GM12878 (cell line): ENCODE results near the gene RAB40B. TPM values are rescaled to one million over a fixed set of nuclear protein-coding genes. Genes with fewer than 3 reads are reported as not detected.

Source experiments
- ATAC-seq: fragments of 200-7000 bp; cut with Tn5 transposase; 3 replicates; pipeline ENCODE4 v1.9.1; 2020; ENCODE audit warnings: mild to moderate bottlenecking, moderate library complexity
- BruUV-seq: library from RNA; stranded (reverse); fragments of 400-500 nt; replicated peaks from 2 replicates; lab custom pipeline; 2021; lab: Mats Ljungman, UMichigan
- CTCF ChIA-PET: fragments of 300-600 bp; sonication (Branson Sonifier 250); formaldehyde crosslinking; extraction: SDS; loops from one replicate; lab custom pipeline; 2021; ENCODE audit warnings: inconsistent platforms; lab: Yijun Ruan, JAX
- POLR2A ChIA-PET: fragments of 350-600 bp; formaldehyde crosslinking; extraction: SDS; loops from one replicate; lab custom pipeline; 2021; ENCODE audit warnings: inconsistent platforms; lab: Charles Lee
- RAD21 ChIA-PET: fragments of 300-600 bp; sonication (Branson Sonifier 250); formaldehyde crosslinking; loops from one replicate; lab custom pipeline; 2023; ENCODE audit warnings: antibody characterized with exemption; ENCODE audit not compliant: unreplicated experiment; lab: Charles Lee
- SMC1A ChIA-PET: fragments of 300-600 bp; sonication (Branson Sonifier 250); formaldehyde crosslinking; loops from one replicate; lab custom pipeline; 2023; ENCODE audit not compliant: unreplicated experiment, uncharacterized antibody; lab: Charles Lee
- DNase-seq: peaks from one replicate; pipeline ENCODE4 v3.0.0-alpha.2; 2011; ENCODE audit warnings: low read depth, low spot score
- FAIRE-seq: peaks from 3 replicates; lab custom pipeline; 2011; peaks lifted over from hg19 to GRCh38; lab: Jason Lieb, UNC
- H2AFZ ChIP-seq: 2 replicates; pipeline ENCODE4 v1.6.0; 2011; ENCODE audit warnings: low read depth, low read length, control low read depth; ENCODE audit not compliant: control insufficient read depth
- H3K27ac ChIP-seq: 2 replicates; pipeline ENCODE4 v1.5.1; 2011; ENCODE audit warnings: control low read depth; ENCODE audit not compliant: control insufficient read depth, insufficient read depth
- H3K27me3 ChIP-seq, 2 experiments: replicated peaks in 1 of 2; 2 replicates each; pipeline versions ENCODE4 v1.6.0 to v1.6.1; 2011; ENCODE audit warnings: low read length in 1 of 2; ENCODE audit not compliant: control insufficient read depth in 2 of 2, insufficient read depth in 2 of 2
- H3K36me3 ChIP-seq, 2 experiments: 2 replicates each; pipeline ENCODE4 v1.5.1; 2011; ENCODE audit warnings: low read length in 1 of 2; ENCODE audit not compliant: control insufficient read depth in 2 of 2, insufficient read depth in 2 of 2
- H3K4me1 ChIP-seq: 2 replicates; pipeline ENCODE4 v1.6.1; 2011; ENCODE audit warnings: mild to moderate bottlenecking, low read length, moderate library complexity, mixed read lengths; ENCODE audit not compliant: control insufficient read depth, insufficient read depth
- H3K4me2 ChIP-seq: 2 replicates; pipeline ENCODE4 v1.6.0; 2011; ENCODE audit warnings: control low read depth; ENCODE audit not compliant: control insufficient read depth, insufficient read depth
- H3K4me3 ChIP-seq: fragments of 200-600 bp; sonication (generic); 2 replicates; pipeline ENCODE4 v1.5.1; 2016
- H3K79me2 ChIP-seq: 2 replicates; pipeline ENCODE4 v1.6.0; 2011; ENCODE audit warnings: low read length; ENCODE audit not compliant: control insufficient read depth, insufficient read depth
- H3K9ac ChIP-seq: 2 replicates; pipeline ENCODE4 v1.8.0; 2011; ENCODE audit warnings: low read length, control low read depth, mixed read lengths; ENCODE audit not compliant: control insufficient read depth, insufficient read depth
- H3K9me3 ChIP-seq: replicated peaks from 3 replicates; pipeline ENCODE4 v1.5.1; 2011; ENCODE audit warnings: mild to moderate bottlenecking, low read length; ENCODE audit not compliant: control insufficient read depth, insufficient read depth
- H4K20me1 ChIP-seq: 2 replicates; pipeline ENCODE4 v1.6.0; 2011; ENCODE audit not compliant: control insufficient read depth, insufficient read depth
- DPF2 ChIP-seq: fragments of 450-650 bp; IDR thresholded peaks from 2 replicates; pipeline ENCODE4 v1.6.1; 2017; ENCODE audit warnings: mild to moderate bottlenecking
- HDAC6 ChIP-seq: fragments of 200-600 bp; sonication (generic); IDR thresholded peaks from one replicate; pipeline ENCODE4 v1.8.0; 2017; ENCODE audit warnings: antibody characterized with exemption; ENCODE audit not compliant: unreplicated experiment
- IRF3 ChIP-seq: fragments of 450-650 bp; IDR thresholded peaks from 2 replicates; pipeline ENCODE4 v1.6.1; 2014; ENCODE audit warnings: mild to moderate bottlenecking
- MYC ChIP-seq: IDR thresholded peaks from 2 replicates; pipeline ENCODE4 v1.6.1; 2011; ENCODE audit warnings: mild to moderate bottlenecking, low read length, moderate library complexity, inconsistent platforms; ENCODE audit not compliant: insufficient read depth, insufficient replicate concordance, insufficient read length, severe bottlenecking
- NBN ChIP-seq: fragments of 450-650 bp; IDR thresholded peaks from 2 replicates; pipeline ENCODE4 v1.6.1; 2016
- NFIC ChIP-seq: IDR thresholded peaks from 2 replicates; pipeline ENCODE4 v1.6.1; 2012; ENCODE audit warnings: low read depth, mild to moderate bottlenecking, inconsistent platforms, low read length, moderate library complexity
- NR2F1 ChIP-seq: fragments of 450-650 bp; conservative IDR thresholded peaks from 2 replicates; pipeline ENCODE4 v1.6.1; 2017; ENCODE audit warnings: mild to moderate bottlenecking
- STAT3 ChIP-seq: IDR thresholded peaks from 2 replicates; pipeline ENCODE4 v1.6.1; 2011; ENCODE audit warnings: low read depth, low read length, improper control_type of control experiment
- TCF3 ChIP-seq: IDR thresholded peaks from 2 replicates; pipeline ENCODE4 v1.6.1; 2012; ENCODE audit warnings: low read depth, mild to moderate bottlenecking, low read length, borderline replicate concordance; ENCODE audit not compliant: insufficient read depth
- WGBS: methylation state at CpG from one replicate; pipeline ENCODE4 v1.1.6; 2016; ENCODE audit warnings: low lambda C conversion rate; ENCODE audit not compliant: insufficient replicate concordance, insufficient coverage; ENCODE audit errors: missing lambda C conversion rate; 5-methylcytosine and 5-hydroxymethylcytosine counted together
- in situ Hi-C: fragments of 300-500 bp; cut with MboI; formaldehyde crosslinking; loops from 9 replicates; pipeline ENCODE4 v1.14.3; 2018; ENCODE audit warnings: mixed read lengths
- intact Hi-C: fragments of 100-400 bp; cut with micrococcal nuclease; formaldehyde crosslinking; loops from one replicate; pipeline ENCODE4 v1.14.2; 2022; ENCODE audit not compliant: unreplicated experiment
- polyA plus RNA-seq, 11 experiments: library from polyadenylated mRNA; depleted of rRNA in 4 of 11; unstranded in 6 of 11; stranded (reverse) in 5 of 11; fragments of >200 nt; fragmentation: Nextera tagmentation in 4 of 11; fragmentation: Illumina TruSeq in 1 of 11; extraction: Ambion mirVana in 4 of 11; extraction: Trizol in 1 of 11; gene quantifications; 1 replicate in 1 of 11; 2 replicates in 10 of 11; pipeline versions ENCODE4 v1.2.1 to v1.2.3, GENCODE V29; 2011 to 2016; ENCODE audit warnings: inconsistent platforms in 2 of 11, missing spikeins in 2 of 11, low read depth in 1 of 11
- total RNA-seq, 4 experiments: library from RNA; depleted of rRNA in 3 of 4; stranded (reverse); fragments of >200 nt in 3 of 4; fragmentation: Illumina TruSeq in 1 of 4; extraction: Trizol in 1 of 4; gene quantifications; 2 replicates each; pipeline versions ENCODE4 v1.2.1 to v1.2.3, GENCODE V29; 2013 to 2021

The RAB40B gene
- total and polyA plus RNA-seq, 10 of the 15 experiments (the other 5 are each of a cell fraction or from before 2014, with no cell fraction given): 0.06 to 2.8 (median 1.4) TPM

DNA sequence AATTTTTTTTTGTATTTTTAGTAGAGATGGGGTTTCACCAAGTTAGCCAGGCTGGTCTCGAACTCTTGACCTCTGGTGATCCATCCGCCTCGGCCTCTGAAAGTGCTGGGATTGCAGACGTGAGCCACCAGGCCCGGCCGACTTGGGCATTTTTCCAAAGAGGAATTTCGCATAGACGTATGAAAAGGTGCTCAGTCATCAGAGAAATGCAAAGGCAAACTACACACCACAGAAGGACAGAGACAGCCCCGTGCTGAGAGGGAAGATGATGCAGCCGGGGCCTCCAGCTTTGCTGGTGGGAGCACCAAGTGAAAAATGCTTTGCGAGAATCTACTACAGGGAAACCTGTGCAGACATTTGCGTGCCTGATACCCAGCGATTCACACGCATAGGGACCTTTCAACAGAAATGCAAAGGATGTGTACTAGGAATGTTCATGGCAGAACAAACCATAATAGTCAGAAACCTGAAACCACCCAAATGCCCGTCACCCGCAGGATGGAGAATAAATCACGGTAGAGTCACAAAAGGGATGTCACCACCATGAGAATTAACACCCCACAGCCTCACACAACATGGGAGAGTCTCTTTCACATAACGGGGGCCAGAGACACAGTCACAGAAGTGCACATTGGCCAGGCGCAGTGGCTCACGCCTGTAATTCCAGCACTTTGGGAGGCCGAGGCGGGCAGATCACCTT, 5.2 kb downstream of the RAB40B start:
- 82% methylated on average over 22 of the region's 22 CpGs for WGBS

DNA sequence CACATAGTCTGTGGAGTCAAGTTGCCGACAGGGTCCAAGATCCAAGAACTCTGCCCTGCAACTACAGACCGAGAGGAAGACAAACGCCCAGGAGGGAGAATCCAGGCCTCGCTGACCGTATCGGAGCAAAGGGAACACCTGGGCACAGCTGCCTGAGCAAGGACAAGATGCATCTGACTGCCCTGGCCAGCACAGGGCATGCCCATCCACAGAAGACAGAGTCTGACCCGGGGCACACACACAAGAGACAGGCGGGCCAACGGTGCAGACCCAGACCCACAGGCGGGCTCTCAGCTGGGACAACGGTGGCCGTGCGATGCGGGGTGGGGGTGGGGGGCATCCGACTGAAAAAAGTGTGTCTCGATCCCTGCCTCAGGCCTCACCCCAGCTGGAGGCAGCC, 6.2 kb downstream of the RAB40B start:
- no peak for ATAC-seq
- POLR2A ChIA-PET: no interaction called here
- no peaks in the 10 kb centered on the region for H3K36me3 ChIP-seq
- no peak overlapping the region for H3K4me2 ChIP-seq
- H3K9ac ChIP-seq: no peak overlapping the region
- WGBS: 71% methylated on average over 15 of the region's 16 CpGs
- H2AFZ ChIP-seq: no peak overlapping the region
- H3K27me3 ChIP-seq: no peaks in the 10 kb centered on the region; a peak in 1 of 4 replicates
- in situ Hi-C loops: no loop called here
- no peaks in the 10 kb centered on the region for H4K20me1 ChIP-seq
- peaks cover 11% of the 10 kb centered on the region; the same call in 2 of the 3 replicates for H3K9me3 ChIP-seq
- H3K4me1 ChIP-seq: no peaks in the 10 kb centered on the region
- H3K79me2 ChIP-seq: no peaks in the 10 kb centered on the region
- SMC1A ChIA-PET: no interaction called here
- CTCF ChIA-PET: no interaction called here
- no peak for FAIRE-seq
- H3K27ac ChIP-seq: no peak overlapping the region
- BruUV-seq: no TSS peak
- RAD21 ChIA-PET: no interaction called here
- TF ChIP-seq TCF3: no peak
- no peak for TF ChIP-seq HDAC6
- DNase-seq: no peak
- H3K4me3 ChIP-seq: no peak overlapping the region
- intact Hi-C loops: no loop called here

More for the DNA sequence above, 5.2 kb downstream of the RAB40B start:
- BruUV-seq: no TSS peak
- FAIRE-seq (no peak), DNase-seq (no peak), ATAC-seq (no peak)
- H3K4me2 ChIP-seq: no peak overlapping the region
- TF ChIP-seq DPF2: no peak
- TF ChIP-seq NFIC: no peak
- no peak for TF ChIP-seq MYC
- TF ChIP-seq NBN: no peak
- no peak for TF ChIP-seq STAT3
- TF ChIP-seq IRF3: no peak
- no peak for TF ChIP-seq NR2F1
- H3K27ac ChIP-seq: no peak overlapping the region
- in situ Hi-C loops (no loop called here), intact Hi-C loops (no loop called here)
- no peak overlapping the region for H3K9ac ChIP-seq
- POLR2A ChIA-PET: no interaction called here
- SMC1A ChIA-PET: no interaction called here
- RAD21 ChIA-PET: no interaction called here
- H3K36me3 ChIP-seq: no peaks in the 10 kb centered on the region
- no peaks in the 10 kb centered on the region for H3K4me1 ChIP-seq
- H3K9me3 ChIP-seq: peaks cover 11% of the 10 kb centered on the region; the same call in 2 of the 3 replicates
- no peak overlapping the region for H3K4me3 ChIP-seq
- no peaks in the 10 kb centered on the region for H4K20me1 ChIP-seq
- CTCF ChIA-PET: no interaction called here
- no peak overlapping the region for H2AFZ ChIP-seq
- H3K79me2 ChIP-seq: no peaks in the 10 kb centered on the region
- H3K27me3 ChIP-seq: no peaks in the 10 kb centered on the region; a peak in 1 of 4 replicates
